HepG2 (cell line): ENCODE measurements around the gene CHMP5. TPM values are rescaled to one million over a fixed set of nuclear protein-coding genes. Genes with fewer than 3 reads are reported as not detected.

Experiments
- CAMTA2 ChIP-seq: sonication (generic); formaldehyde crosslinking; IDR thresholded peaks from 2 replicates; pipeline ENCODE4 v1.4.0; 2020; ENCODE audit warnings: mild to moderate bottlenecking, missing genetic modification reagents, borderline replicate concordance
- CENPBD1 ChIP-seq: sonication (generic); formaldehyde crosslinking; IDR thresholded peaks from 2 replicates; pipeline ENCODE4 v1.8.0; 2022; ENCODE audit warnings: missing genetic modification reagents, low read depth, mild to moderate bottlenecking, borderline replicate concordance
- CREB3 ChIP-seq: sonication (generic); formaldehyde crosslinking; IDR thresholded peaks from 2 replicates; pipeline ENCODE4 v1.5.0; 2020; ENCODE audit warnings: missing genetic modification reagents
- FOXC1 ChIP-seq: sonication (generic); formaldehyde crosslinking; IDR thresholded peaks from 2 replicates; pipeline ENCODE4 v1.8.0; 2022; ENCODE audit warnings: mild to moderate bottlenecking, missing genetic modification reagents, borderline replicate concordance
- GATAD1 ChIP-seq: IDR thresholded peaks from 2 replicates; pipeline ENCODE4 v1.6.1; 2016; ENCODE audit warnings: missing genetic modification reagents, missing compliant biosample characterization
- HIC2 ChIP-seq: sonication (generic); formaldehyde crosslinking; IDR thresholded peaks from 2 replicates; pipeline ENCODE4 v1.9.0; 2022; ENCODE audit warnings: low read depth, missing genetic modification reagents
- KDM1A ChIP-seq: IDR thresholded peaks from 2 replicates; pipeline ENCODE4 v1.6.1; 2016; ENCODE audit warnings: missing compliant biosample characterization
- MYNN ChIP-seq: sonication (generic); formaldehyde crosslinking; IDR thresholded peaks from 2 replicates; pipeline ENCODE4 v1.4.0; 2020; ENCODE audit warnings: mild to moderate bottlenecking, low read depth, missing genetic modification reagents
- NFE2 ChIP-seq: sonication (generic); formaldehyde crosslinking; IDR thresholded peaks from 2 replicates; pipeline ENCODE4 v1.4.0; 2020; ENCODE audit warnings: missing genetic modification reagents
- NR2F6 ChIP-seq, 2 experiments: IDR thresholded peaks; 2 replicates each; pipeline ENCODE4 v1.6.1; 2016; ENCODE audit warnings: antibody characterized with exemption in 1 of 2, mild to moderate bottlenecking in 1 of 2
- PBX2 ChIP-seq: IDR thresholded peaks from 2 replicates; pipeline ENCODE4 v1.6.1; 2016; ENCODE audit warnings: control low read depth
- SRSF9 ChIP-seq: fragments of 200-400 bp; formaldehyde crosslinking; IDR thresholded peaks from 2 replicates; pipeline ENCODE4 v1.6.1; 2018; ENCODE audit warnings: borderline replicate concordance, mild to moderate bottlenecking, low read depth, low read length; ENCODE audit not compliant: insufficient read depth, poor library complexity, severe bottlenecking
- YY1 ChIP-seq: IDR thresholded peaks from 2 replicates; pipeline ENCODE4 v1.6.1; 2011; ENCODE audit warnings: low read length, low read depth, moderate library complexity, mild to moderate bottlenecking; ENCODE audit not compliant: insufficient read depth, insufficient replicate concordance
- ZBTB14 ChIP-seq: sonication (generic); formaldehyde crosslinking; IDR thresholded peaks from 2 replicates; pipeline ENCODE4 v1.4.0; 2020; ENCODE audit warnings: missing genetic modification reagents
- ZNF230 ChIP-seq: sonication (generic); formaldehyde crosslinking; IDR thresholded peaks from 2 replicates; pipeline ENCODE4 v1.4.0; 2020; ENCODE audit warnings: mild to moderate bottlenecking, missing genetic modification reagents
- ZNF275 ChIP-seq: sonication (generic); formaldehyde crosslinking; IDR thresholded peaks from 2 replicates; pipeline ENCODE4 v1.8.0; 2022; ENCODE audit warnings: missing genetic modification reagents, mild to moderate bottlenecking, inconsistent platforms, borderline replicate concordance
- ZNF354B ChIP-seq: sonication (generic); formaldehyde crosslinking; IDR thresholded peaks from 2 replicates; pipeline ENCODE4 v1.8.0; 2022; ENCODE audit warnings: mild to moderate bottlenecking, missing genetic modification reagents
- ZNF501 ChIP-seq: sonication (generic); formaldehyde crosslinking; IDR thresholded peaks from 2 replicates; pipeline ENCODE4 v1.5.1; 2020; ENCODE audit warnings: mild to moderate bottlenecking, moderate library complexity, missing genetic modification reagents
- ZNF580 ChIP-seq: IDR thresholded peaks from 2 replicates; pipeline ENCODE4 v1.6.1; 2016; ENCODE audit warnings: low read depth, borderline replicate concordance
- ZNF816 ChIP-seq: sonication (generic); formaldehyde crosslinking; IDR thresholded peaks from 2 replicates; pipeline ENCODE4 v1.8.0; 2022; ENCODE audit warnings: missing genetic modification reagents, mild to moderate bottlenecking, borderline replicate concordance
- ZSCAN22 ChIP-seq: sonication (generic); formaldehyde crosslinking; IDR thresholded peaks from 2 replicates; pipeline ENCODE4 v1.4.0; 2020; ENCODE audit warnings: mild to moderate bottlenecking, missing genetic modification reagents
- polyA plus RNA-seq, 8 experiments: library from polyadenylated mRNA; depleted of rRNA in 3 of 8; stranded (reverse) in 7 of 8; unstranded in 1 of 8; fragments of >200 nt; fragmentation: Illumina TruSeq in 4 of 8; extraction: Trizol in 4 of 8; gene quantifications; 2 replicates each; pipeline versions ENCODE4 v1.2.1 to v1.2.3, GENCODE V29; 2011 to 2016; ENCODE audit warnings: low read depth in 4 of 8, missing spikeins in 1 of 8, mixed read lengths in 1 of 8; ENCODE audit not compliant: insufficient read depth in 1 of 8
- total RNA-seq, 5 experiments: library from RNA; depleted of rRNA; stranded (reverse); fragments of >200 nt; fragmentation: Illumina TruSeq; extraction: Trizol; gene quantifications; 2 replicates each; pipeline ENCODE4 v1.2.3, GENCODE V29; 2016; ENCODE audit warnings: low read depth in 1 of 5

CHMP5 gene
- total and polyA plus RNA-seq, 2 of the 13 experiments (the other 11 are each of a cell fraction or from before 2014, with no cell fraction given): 46.0 to 57.3 TPM

GRCh38 chr9:33264473-33265177, at the start of gene CHMP5, which contains the start of gene BAG1 (continued):
- TF ChIP-seq NFE2 (CRISPR knock-in tag) (no peak), ZNF230 (CRISPR knock-in tag) (no peak), FOXC1 (CRISPR knock-in tag) (no peak), CENPBD1 (no peak), ZBTB14 (CRISPR knock-in tag) (0 out of 2 replicates have a peak, but pooled peaks have one; percentile 21), ZSCAN22 (no peak), GATAD1 (CRISPR knock-in tag) (peak; percentile 89), ZNF816 (CRISPR knock-in tag) (0 out of 2 replicates have a peak, but pooled peaks have one; percentile 14), KDM1A (no peak), CAMTA2 (CRISPR knock-in tag) (no peak), NR2F6 (IDR thresholded peaks at IDR 0.05) (no peak), NR2F6 (CRISPR knock-in tag; IDR thresholded peaks at IDR 0.05) (no peak), ZNF354B (CRISPR knock-in tag) (no peak), PBX2 (CRISPR knock-in tag) (no peak), MYNN (CRISPR knock-in tag) (no peak), SRSF9 (no peak), ZNF275 (no peak), CREB3 (CRISPR knock-in tag) (no peak), YY1 (peak; percentile 36), ZNF501 (CRISPR knock-in tag) (no peak), HIC2 (no peak), ZNF580 (CRISPR knock-in tag) (no peak)
